Fibroblast of mammary gland (primary cell): ENCODE results near the gene AANAT.

Source experiments
- DNase-seq: peaks from one replicate; pipeline ENCODE4 v3.0.0-alpha.2; 2010; ENCODE audit warnings: low read depth
- H3K4me3 ChIP-seq: 2 replicates; pipeline ENCODE4 v1.5.1; 2011; ENCODE audit warnings: low read depth, mild to moderate bottlenecking, low read length, moderate library complexity; ENCODE audit not compliant: control insufficient read depth
- CTCF ChIP-seq: conservative IDR thresholded peaks from 2 replicates; pipeline ENCODE4 v1.5.1; 2011; ENCODE audit warnings: low read depth, low read length, inconsistent platforms; ENCODE audit not compliant: control insufficient read depth, insufficient read depth

The AANAT gene

GRCh38 chr17:76440751-76441362 lies 26.5 kb upstream of the AANAT start:
- no peak for TF ChIP-seq CTCF
- no peak overlapping the region for H3K4me3 ChIP-seq
- no peak for DNase-seq

GRCh38 chr17:76441686-76442340 lies 25.6 kb upstream of the AANAT start:
- H3K4me3 ChIP-seq = no peak overlapping the region
- DNase-seq = no peak
- TF ChIP-seq CTCF = no peak

GRCh38 chr17:76442341-76443338 lies 24.8 kb upstream of the AANAT start:
- TF ChIP-seq CTCF = no peak
- H3K4me3 ChIP-seq = no peak overlapping the region
- DNase-seq = no peak

GRCh38 chr17:76444518-76445311 lies 22.7 kb upstream of the AANAT start:
- TF ChIP-seq CTCF = no peak
- no peak overlapping the region for H3K4me3 ChIP-seq
- DNase-seq = peak; percentile 22

- H3K4me3 ChIP-seq = peak overlapping the region; percentile 33
These were observed 21.5 kb upstream of the AANAT start for GRCh38 chr17:76445697-76446448.

More at GRCh38 chr17:76445697-76446448, 21.5 kb upstream of the AANAT start:
- DNase-seq = no peak
- no peak for TF ChIP-seq CTCF
